Mammary microvascular endothelial cell (primary cell): ENCODE results near the gene TMEM218. TPM values are rescaled to one million over a fixed set of nuclear protein-coding genes. Genes with fewer than 3 reads are reported as not detected.

Experiments
- total RNA-seq: library from RNA; depleted of rRNA; stranded (reverse); fragments of >200 nt; gene quantifications from 2 replicates; pipeline ENCODE4 v1.2.3, GENCODE V29; 2015

The TMEM218 gene
- total RNA-seq = 23.5 and 27.3 TPM in 2 replicates

GRCh38 chr11:125111343-125112207, at the start of gene TMEM218:
Gene TMEM218, minus strand, starts transcription at chr11:125111626. Its CDS starts 9,385 bp downstream, at chr11:125102241.

DNA sequence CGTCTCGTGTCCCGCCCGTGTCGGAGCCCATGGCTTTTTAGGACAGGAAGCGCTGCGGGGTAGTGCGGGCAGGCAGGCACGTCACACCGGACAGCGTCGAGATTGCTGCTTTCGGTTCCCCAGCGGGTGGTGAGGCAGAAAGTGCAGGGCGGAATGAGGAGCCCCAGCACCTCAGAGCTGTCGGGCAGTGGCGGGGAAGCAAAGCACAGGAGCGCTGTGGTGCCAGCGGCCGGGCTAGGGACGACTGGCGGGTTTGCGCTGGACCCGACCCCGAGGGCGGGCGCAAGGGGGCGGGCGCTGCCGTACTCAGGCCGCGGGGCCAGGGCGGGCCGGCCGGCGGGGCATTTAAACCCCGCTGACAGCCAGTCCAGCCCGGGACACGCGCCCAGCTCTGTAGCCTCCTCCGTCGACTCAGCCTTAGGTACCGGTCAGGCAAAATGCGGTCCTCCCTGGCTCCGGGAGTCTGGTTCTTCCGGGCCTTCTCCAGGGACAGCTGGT, 48.4 kb downstream of the TMEM218 start, which contains the start of gene SLC37A2:
Gene SLC37A2 (plus strand): TSS at position 375 of the 498 bp plus-strand sequence. CDS start 63 bp downstream, at position 438.

Other genes starting within 250 kb of the TMEM218 start
- 4.3 and 8.1 TPM in 2 replicates for gene ROBO3, start 246.2 kb downstream of the TMEM218 start, total RNA-seq
- gene ROBO4, start 213.8 kb downstream of the TMEM218 start, total RNA-seq = 405 and 425 TPM in 2 replicates
- not detected in 2 replicates for gene HEPN1, start 192.4 kb downstream of the TMEM218 start, total RNA-seq
- gene HEPACAM, start 175.6 kb downstream of the TMEM218 start, total RNA-seq = not detected in 2 replicates
- gene CCDC15, start 157.4 kb downstream of the TMEM218 start, total RNA-seq = 4.2 and 4.4 TPM in 2 replicates
- 2.9 and 3.7 TPM in 2 replicates for gene SLC37A2, start 48.3 kb downstream of the TMEM218 start, total RNA-seq
- not detected in 2 replicates for gene PKNOX2, start 53.1 kb upstream of the TMEM218 start, total RNA-seq